OCI-LY3 (cell line): Measurements from ENCODE around the gene NUDT8.

Experiments
- CTCF ChIP-seq: fragments of 200-600, 300-600 bp; sonication (generic); IDR thresholded peaks from 2 replicates; pipeline ENCODE4 v1.5.1; 2014; ENCODE audit warnings: antibody characterized with exemption, low read length, low read depth
- EZH2phosphoT487 ChIP-seq: fragments of 200-600 bp; shearing (Covaris generic); IDR thresholded peaks from 2 replicates; pipeline ENCODE4 v1.6.1; 2018; ENCODE audit warnings: antibody characterized with exemption, mixed run types, low read depth

- TF ChIP-seq EZH2phosphoT487 = no peak
- TF ChIP-seq CTCF = no peak
Observed at GRCh38 chr11:67613313-67613959, 16.3 kb downstream of the NUDT8 start.
